NCI-H2196 treated with DMSO at 0.1 percent for 48 hours (cell line): ENCODE data around the gene MAP4K1.
"Not testable (repeated sequence)": the region's sequence is repeated elsewhere in the genome, so short reads cannot be mapped to it uniquely, and the experiment has no call there.

Experiments
- DNase-seq: peaks from one replicate; lab custom pipeline; 2025; ENCODE audit not compliant: unreplicated experiment; lab: John Stamatoyannopoulos, UW

MAP4K1 gene

DNA sequence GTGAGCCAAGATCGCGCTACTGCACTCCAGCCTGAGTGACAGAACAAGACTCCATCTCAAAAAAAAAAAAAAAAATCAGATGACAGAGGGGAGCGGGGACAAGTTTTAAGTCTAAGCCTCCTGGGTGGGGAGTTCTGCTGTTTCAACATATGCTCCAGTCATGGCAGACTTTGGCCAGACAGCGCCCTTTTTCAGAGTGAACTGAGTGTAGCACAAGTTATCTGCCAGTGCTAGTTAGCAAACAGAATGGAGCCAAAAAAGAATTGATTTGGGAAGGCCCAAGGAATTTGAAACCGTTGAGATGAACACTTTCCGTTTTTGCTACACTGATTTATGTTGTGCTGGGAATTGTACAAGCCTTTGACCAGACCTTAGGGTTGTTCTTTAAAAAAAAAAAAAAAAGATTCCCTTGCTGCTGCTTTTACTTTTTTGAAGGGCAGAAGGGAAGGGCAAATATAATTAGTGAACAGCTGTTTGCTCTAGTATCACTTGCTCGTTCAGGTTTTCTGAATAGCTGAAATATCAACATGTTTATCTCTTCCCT lies 35.3 kb upstream of the MAP4K1 start:
- no peak for DNase-seq

DNA sequence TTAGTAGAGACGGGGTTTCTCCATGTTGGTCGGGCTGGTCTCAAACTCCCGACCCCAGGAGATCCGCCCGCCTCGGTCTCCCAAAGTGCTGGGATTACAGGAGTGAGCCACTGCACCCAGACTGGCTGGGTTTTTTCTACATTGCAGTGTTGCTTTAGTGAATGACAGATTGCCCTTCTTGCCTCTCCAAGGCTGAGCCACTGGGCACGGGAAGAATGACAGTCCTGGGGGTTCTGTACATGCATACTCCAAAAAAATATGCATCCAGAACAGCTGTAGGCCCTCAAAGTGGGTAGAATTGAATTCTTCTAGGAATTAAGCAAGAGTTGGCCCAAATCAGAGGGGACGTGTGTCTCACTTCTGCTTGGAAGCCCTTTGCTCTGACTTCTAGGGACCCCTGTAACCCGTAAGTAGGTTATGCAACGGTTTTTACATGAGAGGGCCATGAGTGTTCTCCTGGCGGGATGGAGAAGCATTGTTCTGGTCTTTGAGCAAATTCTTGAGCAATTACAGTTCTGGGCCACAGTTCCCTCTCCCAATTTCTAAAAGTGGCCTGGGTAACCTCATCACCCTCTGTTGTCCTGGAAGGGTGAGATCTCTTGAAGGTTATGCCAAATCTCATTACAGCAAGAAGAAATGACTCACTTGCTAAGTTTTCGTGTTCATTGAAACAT lies 33.3 kb upstream of the MAP4K1 start:
- DNase-seq = no peak

DNA sequence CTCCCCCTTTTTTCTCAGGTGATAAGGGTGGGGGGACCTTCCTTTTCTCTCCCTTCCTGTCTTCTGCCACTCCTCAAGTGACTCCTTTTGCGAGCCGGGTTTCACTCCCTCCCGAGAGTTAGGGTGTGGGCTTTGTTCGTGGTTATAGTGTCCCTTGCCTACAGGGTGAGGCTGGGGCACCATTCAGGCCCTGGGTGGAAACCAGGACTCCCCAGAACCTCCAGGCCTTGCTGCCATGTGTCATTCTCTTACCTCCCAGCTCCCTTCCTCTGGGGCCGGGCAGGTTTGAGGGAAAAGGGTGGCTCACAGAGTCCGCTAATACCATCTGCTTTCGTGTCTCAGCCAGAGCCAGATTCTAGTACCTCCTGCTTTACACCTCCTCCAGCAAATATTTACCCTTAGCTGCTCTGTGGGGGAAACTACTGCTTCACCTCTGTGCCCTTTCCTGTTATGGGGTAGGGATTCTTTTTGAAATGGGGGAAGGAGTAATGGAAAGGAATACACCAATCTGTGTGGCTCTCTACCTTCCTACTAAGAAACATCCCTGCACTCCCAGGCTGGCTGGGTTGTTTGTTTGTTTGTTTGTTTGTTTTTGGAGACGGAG lies 32.5 kb upstream of the MAP4K1 start:
- no peak for DNase-seq

DNA sequence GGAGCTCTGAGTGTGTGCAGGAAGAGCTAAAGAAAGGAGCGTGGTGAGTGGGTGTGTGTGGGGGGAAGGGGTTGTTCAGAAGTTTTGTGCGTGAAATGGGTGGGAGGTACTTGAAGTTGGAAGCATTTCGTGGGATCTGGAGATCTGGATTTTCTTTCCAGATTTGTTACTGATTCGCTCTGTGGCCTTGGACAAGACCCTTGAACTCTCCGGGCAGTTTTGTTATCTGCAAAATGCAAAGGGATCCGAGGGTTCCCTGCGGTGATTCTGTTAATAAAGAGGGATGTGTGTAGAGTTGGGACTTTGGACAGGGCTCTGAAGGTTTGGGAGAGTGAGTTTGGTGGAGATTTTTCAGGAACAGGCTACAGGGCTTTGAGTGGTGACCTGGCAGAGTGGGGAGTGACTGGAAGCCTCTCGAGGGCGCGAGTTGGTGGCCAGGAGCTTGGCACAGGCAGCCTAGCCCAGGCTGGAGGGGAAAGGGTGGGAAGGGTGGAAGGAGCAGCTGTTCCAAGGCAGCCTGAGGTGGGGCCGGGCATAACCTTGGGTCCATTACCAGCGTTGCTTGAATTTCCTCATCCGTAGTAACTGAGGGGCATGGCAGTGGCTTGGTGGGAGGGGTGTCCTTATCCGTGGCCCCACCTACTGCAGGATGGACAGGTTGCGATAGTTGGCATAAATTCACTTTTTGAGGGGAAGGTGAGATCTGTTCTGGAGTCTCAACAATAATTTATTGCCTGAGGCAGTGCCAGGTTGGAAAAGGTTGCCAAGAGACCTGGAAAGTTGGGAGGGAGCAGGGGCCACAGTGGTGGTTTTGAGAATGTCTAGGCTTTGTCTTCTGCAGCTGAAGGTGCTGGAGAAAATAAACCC lies 31.8 kb upstream of the MAP4K1 start:
- no peak for DNase-seq

DNA sequence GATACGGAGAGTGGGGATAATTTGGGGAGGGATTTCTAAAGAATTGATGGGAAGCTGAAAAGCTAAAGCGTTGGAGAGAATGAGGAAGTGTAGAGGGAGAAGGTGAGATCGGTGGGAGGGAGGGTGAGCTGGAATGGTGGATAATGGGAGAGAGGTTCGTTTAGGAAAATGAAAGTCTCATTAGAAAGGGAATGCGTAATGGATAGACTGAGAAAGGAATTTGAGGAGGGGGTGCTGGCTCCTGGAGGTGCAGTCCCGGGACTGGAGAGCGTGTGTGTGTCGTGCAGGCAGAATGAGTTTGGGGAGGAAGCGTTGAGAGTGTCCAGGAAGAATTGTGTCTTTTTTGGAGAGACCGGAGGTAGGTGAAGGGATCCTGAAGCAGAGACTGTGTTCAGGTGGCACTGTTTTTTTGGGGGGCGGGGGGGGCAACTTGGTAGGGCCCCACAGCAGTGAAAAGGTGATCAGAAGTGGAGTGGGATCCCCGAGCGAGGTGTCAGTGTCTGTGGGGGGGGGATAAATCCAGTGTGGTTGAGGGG lies 31.1 kb upstream of the MAP4K1 start:
- no peak for DNase-seq

DNA sequence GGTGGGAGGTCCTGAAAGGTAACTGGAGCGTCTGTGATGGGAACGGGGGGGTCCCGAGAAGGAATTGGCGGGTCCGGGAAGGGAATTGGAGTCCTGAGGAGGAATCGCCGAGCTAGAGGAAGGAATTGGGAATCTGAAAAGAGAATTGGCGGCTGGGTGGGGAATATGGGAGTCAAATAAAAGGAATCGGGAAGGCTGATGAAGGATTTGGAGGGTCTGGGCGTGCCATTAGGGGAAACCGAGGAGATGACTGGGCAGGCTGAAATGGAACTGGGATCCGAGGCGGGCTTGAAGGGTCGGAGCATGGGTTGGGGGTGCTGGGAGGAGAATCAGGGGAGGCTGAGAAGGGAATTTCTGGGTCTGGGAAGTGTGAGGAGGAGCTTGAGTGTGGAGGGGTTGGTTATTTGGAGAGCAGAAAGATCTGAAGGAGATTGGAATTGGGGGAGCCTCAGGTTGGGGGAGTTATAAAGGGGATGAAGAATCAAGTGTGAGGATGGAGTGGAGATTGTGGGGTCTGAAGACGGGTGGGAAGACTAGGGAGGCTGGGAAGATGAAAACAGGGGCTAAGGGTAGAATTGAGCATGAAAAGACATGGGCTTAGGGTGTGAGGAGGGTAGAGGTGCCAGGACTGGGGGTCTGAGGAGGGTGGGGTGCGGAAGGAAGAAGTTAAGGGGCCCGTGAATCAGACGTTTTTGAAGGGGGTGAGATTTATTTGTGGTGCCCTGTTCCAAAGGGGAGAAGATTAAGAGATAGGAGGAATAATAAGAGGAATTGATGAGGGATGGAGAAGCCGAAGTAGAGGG lies 30.4 kb upstream of the MAP4K1 start:
- no peak for DNase-seq

DNA sequence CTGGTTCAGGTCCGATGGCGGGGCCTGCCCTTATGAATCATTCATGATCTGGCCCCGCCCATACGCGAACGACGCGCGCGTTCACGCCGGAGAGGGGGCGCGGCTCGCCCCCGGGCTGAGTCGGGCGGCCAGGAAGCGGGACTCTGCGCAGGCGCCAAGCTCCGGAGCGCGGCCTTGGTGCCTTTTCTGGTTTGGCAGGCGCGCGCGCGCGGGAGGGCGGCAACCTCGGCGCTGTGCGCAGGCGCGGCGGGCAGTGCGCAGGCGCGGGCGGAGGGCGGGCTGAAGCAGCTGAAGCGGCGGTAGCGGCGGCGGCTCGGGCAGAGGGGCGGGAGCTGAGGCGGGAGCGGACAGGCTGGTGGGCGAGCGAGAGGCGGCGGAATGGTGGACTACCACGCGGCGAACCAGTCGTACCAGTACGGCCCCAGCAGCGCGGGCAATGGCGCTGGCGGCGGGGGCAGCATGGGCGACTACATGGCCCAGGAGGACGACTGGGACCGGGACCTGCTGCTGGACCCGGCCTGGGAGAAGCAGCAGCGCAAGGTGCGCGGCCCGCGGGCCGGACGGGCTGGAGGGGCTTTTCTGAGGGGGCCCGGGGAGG lies 29.7 kb upstream of the MAP4K1 start, which contains the start of gene ACTN4:
ACTN4 (plus strand) TSS at position 282 of the 598 bp plus-strand sequence; CDS start at position 379, 97 bp downstream.
- peak; percentile 91 for DNase-seq

DNA sequence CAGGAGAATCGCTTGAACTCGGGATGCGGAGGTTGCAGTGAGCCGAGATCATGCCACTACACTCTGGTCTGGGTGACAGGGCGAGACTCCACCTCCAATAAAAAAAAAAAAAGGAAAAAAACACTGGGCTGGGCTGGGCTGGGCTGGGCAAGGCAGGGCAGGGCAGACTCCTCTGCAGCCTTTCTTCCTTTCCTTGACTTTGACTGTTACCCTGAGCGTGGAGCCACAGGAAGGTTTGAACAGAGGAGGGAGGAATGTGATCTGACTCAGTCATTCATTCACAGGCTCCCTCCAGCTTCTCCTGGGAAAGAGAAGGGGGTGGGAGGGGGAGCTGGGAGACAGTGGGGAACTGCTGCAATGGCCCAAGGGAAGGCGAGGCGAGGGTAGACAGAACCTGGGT lies 27.0 kb upstream of the MAP4K1 start:
- DNase-seq = no peak

DNA sequence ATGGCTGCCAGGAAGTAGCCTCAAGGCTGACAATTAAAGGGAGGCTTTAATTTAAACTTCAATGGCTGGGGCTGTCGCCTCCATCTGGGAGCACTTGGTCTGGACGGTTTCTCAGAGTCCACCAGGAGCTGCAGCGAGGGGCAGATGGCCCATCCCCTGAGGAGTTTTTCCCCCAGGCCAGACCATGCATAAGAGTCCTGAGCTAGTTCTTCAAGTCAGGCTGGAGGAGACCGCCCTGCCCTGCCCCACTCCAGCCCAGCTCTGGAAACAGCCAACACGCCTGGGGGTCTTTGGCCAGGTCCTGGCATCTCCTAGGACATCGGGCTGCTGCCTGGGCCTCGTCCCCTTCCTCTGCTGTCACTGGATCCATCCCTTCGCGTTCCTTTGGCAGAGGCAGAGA lies 24.4 kb upstream of the MAP4K1 start:
- no peak for DNase-seq

DNA sequence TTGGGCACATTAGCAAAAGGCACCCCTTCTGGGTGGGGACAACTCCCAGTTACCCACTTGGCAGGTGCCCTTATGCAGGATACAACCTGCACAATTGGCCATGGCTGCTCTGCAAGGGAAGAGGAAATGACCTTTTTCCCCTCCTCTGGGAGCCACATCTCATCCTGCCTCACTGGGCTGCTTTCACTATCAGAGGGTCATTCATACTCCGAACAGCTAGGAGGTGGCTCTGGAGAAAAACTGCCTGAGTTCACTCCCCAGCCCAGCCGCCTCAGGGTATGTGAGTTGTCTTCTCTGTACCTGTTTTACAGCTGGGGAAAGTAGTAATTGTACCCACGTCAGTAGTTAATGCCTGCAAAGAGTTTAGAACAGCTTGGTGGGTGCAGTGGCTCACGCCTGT lies 22.6 kb upstream of the MAP4K1 start:
- no peak for DNase-seq

DNA sequence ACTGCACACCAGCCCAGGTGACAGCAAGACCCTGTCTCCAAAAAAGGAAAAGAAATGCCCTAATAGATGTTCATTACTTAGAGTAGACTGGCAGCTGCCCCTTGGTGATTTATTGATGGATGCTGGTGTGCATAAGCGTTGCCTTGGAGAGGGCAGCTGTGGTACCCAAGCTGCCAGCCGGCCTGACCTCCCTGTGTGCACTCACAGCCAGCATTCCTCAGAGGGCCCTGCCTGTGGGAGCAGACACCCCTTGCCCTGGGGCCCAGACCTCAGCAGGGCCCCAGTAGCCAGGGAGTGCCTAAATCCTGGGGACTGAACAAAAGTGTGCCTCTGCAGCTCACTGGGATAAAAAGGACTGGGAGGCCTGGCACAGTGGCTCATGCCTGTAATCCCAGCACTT lies 21.9 kb upstream of the MAP4K1 start:
- no peak for DNase-seq

DNA sequence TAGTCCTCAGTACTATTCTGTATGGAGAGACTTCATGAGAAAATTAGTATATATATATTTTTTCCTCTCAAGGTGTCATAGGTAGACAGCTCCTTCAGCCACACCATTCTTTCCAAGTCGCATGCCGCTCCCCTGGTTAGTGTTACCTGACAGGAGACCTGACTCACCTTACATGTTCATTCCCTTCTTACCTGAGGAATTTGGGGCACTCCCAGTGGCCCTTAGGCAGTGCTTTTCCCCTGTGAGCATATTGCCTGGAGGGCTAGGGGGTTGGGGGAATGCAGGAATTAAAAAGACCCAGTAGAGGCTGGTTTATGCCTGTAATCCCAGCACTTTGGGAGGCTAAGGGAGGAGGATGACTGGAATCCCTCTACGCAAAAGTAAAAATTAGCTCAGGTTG lies 20.7 kb upstream of the MAP4K1 start:
- DNase-seq = no peak

DNA sequence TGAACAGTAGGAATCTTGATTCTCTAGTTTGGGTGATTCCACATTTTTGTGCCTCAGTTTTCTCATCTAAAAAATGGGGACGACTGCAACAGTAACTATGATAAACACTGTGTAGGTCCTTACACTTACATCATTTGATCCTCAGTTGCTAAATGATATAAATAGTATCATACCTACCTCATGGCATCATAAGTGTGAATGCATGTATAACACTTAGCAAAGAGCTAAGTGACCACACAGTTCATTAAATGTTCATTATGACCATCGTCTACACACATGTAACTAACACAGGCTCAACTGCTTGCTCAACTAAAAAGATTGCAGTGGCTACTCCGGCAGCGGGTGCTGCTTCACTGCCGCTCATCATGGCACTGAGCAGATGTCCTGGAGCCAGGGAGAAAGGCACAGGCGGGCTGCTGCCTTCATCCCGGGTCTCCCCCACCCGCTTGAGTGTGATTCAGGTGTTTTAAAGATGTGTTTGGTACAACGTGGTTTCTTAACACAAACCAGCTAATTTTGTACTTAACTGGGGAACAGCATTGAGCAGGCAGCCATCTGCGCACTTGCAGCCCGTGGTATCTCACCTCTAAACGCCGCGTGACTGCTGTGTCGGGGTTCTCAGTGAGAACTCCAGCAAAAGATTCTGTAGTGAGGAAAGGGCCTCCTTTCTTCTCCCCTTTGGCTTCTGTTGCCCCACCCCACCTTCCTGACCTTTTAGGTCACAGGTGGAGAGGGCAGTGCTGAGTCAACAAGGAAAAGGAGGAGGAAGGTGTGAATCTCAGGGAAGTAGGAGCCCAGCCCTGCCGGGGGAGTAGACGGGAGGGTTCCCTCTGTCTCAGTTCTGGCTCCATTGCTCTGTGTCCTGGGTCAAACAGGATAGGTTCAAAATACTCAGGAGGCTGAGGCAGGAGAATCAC lies 18.0 kb upstream of the MAP4K1 start:
- no peak for DNase-seq

DNA sequence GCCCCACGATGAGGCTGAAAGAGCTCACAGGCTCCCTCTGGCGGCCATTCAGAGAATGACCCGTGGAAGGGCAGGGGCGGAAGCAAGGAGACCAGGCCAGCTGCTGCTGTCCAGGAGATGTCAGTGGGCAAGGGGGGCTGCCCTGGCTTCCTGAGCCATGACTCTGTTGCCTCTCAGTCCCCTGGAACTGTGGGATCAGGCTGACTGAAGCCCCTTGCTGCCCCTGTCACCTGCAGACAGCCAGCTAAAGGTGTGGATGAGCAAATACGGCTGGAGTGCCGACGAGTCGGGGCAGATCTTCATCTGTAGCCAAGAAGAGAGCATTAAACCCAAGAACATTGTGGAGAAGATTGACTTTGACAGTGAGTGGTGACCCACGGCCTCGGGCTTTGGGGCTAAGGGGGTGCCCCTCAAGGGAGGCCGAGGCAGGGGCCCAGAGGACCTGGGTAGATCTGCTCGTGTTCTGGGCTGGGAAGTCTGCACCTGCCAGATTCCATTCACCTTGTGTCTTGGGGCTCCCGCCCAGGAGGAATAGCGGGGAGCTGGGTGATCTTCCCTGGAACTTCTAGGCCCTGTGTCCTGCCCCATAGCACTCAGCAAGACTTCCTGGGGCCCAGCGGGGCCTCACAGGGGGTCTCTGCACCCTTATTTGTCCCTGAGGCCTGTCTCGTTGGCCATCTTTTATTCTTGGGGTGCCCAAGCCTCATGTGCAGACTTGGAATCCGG lies 17.2 kb upstream of the MAP4K1 start:
- no peak for DNase-seq

DNA sequence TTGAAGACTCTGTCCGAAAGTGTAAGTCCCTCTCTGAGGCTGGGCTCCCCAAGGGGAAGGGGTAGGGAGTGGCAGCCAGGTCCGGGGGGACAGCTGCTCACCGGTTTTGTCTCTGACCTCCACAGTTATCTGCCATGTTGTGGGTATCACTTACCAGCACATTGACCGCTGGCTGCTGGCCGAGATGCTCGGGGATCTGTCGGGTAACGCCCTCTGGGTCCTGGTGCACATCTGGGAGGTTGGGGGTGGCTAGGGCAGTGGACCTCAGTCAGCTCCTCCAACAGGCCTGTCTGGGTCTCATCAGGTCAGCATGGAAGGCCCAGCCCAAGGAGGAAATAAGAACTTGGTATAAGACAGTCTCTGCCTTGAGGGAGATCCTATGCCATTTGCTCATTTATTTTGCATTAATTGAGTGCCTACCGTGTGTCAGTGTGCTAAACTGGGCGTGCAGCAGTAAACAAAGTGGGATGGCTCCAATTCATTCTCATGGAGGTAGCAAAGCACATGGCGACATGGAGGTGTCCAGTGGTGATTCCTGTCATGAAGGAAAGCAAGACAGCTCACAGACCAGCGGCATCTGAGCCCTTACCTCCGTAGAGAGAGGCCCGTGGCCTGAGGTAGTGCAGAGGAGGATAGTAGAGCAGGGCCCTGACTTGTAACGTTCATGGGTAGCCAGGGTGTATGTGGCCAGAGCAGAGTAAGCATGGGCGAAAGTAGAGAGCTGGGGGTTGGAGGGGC lies 14.9 kb upstream of the MAP4K1 start:
- DNase-seq = no peak

DNA sequence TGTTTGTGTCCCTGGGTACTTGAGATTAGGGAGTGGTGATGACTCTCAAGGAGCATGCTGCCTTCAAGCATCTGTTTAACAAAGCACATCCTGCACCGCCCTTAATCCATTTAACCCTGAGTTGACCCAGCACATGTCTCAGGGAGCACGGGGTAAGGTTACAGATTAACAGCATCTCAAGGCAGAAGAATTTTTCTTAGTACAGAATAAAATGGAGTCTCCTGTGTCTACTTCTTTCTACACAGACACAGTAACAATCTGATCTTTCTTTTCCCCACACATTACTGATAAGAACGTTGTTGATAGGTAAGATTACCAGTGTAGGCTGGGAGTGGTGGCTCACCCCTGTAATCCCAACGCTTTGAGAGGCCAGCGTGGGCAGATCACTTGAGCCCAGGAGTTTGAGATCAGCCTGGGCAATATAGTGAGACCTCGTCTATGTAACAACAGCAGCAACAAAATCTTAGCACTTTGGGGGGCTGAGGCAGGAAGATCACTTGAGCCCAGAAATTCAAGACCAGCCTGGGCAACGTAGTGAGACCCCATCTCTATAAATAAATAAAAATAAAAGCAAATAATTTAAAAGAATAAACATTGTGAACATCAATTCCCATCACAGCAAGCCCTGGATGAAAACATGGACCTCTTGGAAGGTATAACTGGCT lies 14.2 kb upstream of the MAP4K1 start:
- not testable (repeated sequence) for DNase-seq

DNA sequence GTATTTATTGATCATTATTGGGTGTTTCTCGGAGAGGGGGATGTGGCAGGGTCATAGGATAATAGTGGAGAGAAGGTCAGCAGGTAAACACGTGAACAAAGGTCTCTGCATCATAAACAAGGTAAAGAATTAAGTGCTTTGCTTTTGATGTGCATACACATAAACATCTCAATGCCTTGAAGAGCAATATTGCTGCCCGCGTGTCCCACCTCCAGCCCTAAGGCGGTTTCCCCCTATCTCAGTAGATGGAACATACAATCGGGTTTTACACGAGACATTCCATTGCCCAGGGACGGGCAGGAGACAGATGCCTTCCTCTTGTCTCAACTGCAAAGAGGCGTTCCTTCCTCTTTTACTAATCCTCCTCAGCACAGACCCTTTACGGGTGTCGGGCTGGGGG lies 13.5 kb upstream of the MAP4K1 start:
- DNase-seq = not testable (repeated sequence)
